GM18519 (cell line): ENCODE measurements around the gene INPP5A.

ENCODE experiments used
- ATAC-seq: cut with Tn5 transposase; IDR thresholded peaks from one replicate; pipeline ENCODE4 v1.9.1; 2021; ENCODE audit warnings: mild to moderate bottlenecking, moderate library complexity; ENCODE audit not compliant: unreplicated experiment, low FRiP score

INPP5A gene

DNA sequence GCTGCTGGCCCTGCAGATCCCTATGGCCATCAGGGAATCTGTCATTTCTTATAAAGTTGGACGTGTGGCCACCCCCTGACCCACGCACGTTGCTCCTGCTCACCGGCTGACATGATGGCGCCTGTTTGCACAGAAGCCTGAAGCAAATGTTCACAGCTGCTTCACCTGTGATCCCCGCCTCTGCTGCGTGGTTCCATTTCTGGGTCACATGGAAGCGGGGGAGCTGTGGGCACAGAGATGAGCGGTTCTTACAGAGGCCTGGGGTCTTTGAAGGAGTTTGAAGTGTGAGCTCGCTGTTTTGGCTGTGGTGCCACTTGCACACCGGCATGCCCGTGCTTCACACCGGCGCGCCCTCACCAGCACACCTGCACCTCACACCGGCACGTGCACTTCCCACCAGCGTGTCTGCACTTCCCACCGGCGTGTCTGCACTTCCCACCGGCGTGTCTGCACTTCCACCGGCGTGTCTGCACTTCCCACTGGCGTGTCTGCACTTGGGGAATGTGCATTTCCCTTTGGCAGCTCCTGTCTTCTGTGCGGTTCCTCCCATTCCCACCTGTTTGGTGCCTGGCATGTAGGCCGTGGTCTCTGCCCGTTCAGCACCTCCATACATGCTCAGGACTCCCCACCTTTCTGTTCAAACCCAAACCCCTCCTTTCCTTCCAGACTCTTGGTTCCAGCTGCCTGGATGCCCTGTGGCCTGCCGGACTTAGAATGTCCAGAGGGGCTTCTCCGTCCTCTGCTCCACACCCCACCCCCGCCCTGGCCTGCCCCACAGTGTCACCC is 86.7 kb downstream of the INPP5A start:
- ATAC-seq, result no peak

DNA sequence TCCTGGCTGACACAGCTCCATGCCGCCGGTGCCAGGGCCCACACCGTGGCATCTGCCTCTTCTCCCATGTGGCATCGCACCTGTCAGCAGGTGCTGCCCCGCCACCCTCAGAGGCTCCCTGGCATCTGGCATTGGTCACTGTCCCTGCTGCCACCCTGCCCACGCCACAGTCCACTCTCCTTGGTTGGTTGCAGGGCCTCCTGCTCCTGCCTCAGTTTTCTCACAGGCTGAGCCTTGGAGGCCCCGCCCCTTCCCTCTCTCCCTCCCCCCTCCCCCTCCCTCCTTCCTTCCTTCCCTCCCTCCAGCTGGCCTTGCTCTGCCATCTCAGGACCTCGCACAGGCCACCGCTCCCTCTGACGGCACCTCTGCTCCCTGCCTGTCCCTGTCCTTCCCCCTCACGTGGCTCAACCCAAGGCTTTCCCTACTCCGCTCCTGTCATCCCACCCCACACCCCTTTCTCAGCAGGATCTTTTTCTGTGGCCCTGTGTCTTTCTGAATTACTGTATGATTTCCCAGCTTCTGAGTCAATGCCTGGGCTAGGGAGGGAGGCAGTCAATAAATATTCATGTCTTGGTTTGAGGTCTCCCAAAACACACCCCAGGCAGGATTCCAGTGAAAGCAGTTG is 87.4 kb downstream of the INPP5A start:
- ATAC-seq, result no peak

DNA sequence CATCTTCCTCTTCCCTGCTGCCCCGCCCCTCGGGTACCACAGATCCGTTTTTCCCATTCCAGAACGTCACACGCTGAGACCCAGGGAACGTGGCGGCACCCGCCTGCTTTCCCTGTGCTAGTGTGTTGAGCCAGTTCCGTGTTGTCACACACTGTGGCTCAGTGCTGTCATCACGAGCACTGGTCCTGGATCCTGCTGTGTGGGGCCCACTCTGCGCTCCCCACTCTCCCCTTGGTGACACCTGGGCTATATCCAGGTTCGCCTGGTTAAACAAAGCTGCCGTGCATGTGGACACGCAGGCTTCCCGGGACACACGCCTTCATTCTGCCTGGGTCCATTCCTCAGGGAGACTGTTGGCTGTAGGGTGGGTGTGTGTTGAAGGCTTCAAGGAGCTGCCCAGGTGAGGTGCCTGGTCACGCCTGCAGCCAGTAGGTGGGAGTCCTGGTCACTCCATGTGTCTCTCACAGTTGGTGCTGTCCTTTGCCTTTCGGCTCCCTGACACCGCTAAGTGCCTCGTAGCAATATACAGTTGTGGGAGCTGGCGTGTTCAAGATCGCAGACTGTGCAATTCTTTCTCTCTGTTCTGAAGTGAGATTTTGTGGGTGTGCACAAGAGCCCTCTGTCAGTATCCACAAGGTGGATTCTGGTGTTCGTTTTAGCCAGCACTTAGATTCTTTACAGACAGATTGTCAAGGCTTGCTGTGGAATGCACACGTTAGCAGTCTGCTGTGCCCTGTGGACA is 88.6 kb downstream of the INPP5A start:
- ATAC-seq, result no peak

DNA sequence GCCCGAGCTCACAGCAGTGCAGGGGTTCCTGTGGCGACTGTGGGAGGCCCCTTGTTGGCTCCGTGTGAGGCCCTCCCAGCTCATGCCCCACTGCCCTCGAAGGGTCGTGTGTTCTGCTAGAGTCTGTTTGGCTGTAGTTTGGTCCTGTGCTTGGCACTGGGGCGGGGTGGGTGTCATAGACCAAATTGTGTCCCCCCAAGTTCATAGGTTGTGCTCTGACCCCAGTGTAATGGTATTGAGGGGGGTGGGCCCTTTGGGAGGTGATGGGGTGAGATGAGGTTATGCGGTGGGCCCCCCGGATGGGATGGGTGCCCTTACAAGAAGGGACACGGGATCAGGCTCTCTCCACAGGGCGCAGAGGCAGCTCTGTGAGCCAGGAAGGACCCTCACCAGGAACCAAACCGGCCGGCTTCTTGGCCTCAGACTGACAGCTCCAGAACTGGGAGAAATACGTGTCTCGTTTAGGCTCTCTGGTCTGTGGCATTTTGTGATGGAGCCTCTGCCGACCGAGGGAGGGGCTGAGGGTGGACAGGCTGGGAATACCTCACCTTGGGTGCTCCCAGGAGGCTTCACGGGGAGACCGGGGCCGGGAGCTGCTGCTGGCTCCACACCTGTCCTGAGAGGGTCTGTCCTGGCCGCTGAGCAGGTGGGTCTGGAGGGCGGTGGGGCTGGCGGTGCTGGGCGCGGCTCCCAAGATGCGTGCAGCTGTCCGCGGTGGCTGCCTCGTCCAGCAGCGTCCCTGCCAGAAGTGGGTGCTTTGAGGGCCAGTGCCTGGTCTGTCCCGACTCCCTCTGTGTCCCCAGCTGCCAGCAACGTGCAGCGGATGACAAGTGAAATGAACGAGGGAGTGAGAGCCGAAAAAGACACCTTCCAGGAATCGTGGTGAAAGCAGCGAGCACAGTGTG is 89.4 kb downstream of the INPP5A start:
- ATAC-seq, result no peak

DNA sequence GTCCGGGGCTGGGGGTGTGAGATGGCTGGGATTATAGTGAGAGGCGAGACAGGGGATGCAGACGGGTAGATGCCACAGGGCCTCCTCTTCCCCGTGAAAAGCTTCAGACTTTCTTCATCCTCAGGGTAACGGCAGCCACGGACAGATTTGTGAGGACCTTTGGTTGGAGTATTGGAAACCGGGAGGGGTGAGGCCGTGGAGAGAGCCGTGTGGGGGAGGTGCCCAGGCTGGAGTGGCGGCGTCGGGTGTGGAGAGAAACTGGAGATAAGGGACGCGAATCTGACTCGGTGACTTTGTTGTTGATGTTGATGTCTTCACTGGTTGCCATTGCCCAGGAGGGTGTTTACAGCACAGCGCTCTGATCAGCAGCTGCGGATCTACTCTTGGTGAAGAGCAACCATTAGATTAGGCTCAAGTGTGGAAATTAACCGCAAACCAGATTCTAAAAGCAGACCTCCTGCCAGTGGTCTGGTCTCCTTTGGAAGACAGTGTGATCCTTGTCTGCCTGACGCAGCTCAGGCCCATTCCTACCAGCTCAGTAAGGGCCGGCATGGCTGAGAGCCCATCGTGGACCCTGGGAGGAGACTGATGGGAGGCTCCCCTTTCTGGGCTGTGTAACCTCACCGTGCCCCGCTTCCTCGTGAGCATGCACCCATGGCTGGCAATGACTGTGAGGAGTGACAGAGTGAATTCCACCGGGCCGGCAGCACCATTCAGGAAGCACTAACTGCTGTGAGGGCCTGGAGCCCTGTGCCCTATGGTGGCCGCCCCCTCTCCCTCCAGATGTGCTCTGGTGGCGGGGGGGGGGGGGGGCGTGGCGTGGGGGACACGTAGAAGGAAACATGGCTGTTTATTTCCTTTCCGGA is 90.3 kb downstream of the INPP5A start:
- no peak for ATAC-seq

GRCh38 chr10:132628966-132629900 is 91.6 kb downstream of the INPP5A start:
- no peak for ATAC-seq

GRCh38 chr10:132630156-132630555 is 92.6 kb downstream of the INPP5A start:
- ATAC-seq, result no peak

- ATAC-seq, result no peak
Observed at GRCh38 chr10:132630666-132631337, 93.2 kb downstream of the INPP5A start.

- no peak for ATAC-seq
Observed at GRCh38 chr10:132631338-132631735, 93.8 kb downstream of the INPP5A start.

GRCh38 chr10:132632091-132632561 is 94.5 kb downstream of the INPP5A start:
- ATAC-seq, result no peak

DNA sequence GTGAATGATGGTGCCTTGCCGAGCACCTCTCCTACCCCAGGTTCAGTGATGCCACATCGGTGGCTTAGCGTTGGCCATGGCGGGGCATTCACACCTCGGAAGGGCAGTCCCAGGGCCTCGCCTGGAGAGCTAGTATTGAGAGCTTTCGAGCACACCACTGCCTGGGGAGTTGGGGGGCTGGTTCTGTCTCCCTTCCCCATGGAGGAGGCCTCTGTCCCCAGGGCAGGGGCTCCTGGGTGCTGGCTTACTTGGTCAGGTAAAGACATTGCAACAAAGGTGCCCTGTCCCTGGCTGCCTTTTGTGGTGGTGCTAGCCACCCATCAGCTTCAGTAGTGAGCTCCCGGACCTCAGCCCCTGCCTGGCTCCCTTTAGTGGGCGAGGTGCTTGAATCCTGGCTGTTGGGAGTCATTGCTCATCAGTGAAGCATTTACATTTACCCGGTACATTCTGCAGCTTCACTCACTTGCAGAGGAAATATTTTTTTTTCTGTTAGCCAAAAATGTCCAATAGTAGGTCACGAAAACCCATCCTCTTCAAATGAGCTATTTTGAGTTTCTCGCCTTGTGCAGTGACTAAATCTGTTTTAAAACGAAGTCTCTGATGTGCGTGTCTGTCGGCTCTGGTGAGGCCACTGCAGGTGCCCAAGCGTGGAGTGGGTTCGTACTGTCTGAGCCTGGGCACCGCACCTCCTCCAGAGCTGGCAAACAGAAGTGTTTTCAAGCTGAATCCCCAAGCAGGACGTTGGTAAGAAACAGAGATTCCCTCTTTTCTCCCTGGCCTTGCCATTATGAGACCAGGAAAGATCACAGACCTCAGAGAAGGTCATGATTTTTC is 95.5 kb downstream of the INPP5A start:
- no peak for ATAC-seq

- no peak for ATAC-seq
Observed at GRCh38 chr10:132634241-132634946, 96.8 kb downstream of the INPP5A start.

- no peak for ATAC-seq
Observed at GRCh38 chr10:132634947-132635271, 97.3 kb downstream of the INPP5A start.

DNA sequence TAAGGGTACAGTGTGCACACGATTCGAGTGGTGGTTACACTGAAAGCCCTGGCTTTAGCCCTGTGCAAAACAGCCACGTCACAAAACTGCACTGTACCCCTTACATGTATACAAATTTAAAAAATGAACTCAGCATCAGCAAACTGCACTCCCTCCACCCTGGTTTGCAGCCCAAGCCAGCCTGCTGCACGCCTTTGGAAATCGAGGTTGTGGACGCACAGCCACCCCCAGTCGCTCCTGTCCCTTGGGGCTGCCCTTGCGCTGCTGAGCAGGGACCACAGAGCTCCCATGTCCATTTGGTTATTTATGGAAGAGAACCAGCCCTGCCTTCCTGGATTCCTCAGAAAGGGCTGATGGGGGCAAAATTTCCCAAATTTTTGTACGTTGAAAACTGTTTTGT is 98.8 kb downstream of the INPP5A start:
- ATAC-seq, result no peak

- no peak for ATAC-seq
Observed at GRCh38 chr10:132637477-132638129, 100.0 kb downstream of the INPP5A start.

DNA sequence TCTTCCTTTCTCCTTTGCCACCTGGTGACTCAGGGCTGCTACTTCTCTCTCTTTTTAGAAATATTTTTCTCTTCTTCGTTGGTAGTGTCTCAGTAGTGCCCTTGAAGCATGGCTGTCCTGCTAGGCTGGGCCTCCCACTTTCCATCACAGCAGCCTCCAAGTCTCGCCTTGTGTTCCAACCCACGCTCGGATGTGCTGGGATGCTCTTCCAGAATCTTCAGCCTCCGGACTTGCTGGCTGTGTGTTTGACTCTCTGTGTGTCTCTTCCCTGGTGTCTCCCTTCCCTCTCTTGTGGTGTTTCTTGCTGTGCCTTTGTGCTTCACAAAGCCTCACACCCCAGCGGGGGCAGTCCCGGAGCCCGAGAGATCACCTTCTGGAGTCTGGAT is 100.5 kb downstream of the INPP5A start:
- ATAC-seq, result no peak
